Cortex of kidney (tissue), 1 donor: ENCODE measurements around the gene FN3KRP.

Experiments used
- DNase-seq: peaks from one replicate; lab custom pipeline; 2025; lab: John Stamatoyannopoulos, UW

FN3KRP gene

GRCh38 chr17:82716203-82717010 lies at the start of gene FN3KRP:
Gene FN3KRP, plus strand, starts transcription at chr17:82716706. Its CDS starts 50 bp downstream, at chr17:82716756.
- DNase-seq, result no peak

- no peak for DNase-seq
These were observed 49.4 kb upstream of the FN3KRP start for GRCh38 chr17:82666931-82667667.

- DNase-seq, result no peak
These were observed 48.9 kb upstream of the FN3KRP start for GRCh38 chr17:82667668-82668000.

- no peak for DNase-seq
These were observed 48.4 kb upstream of the FN3KRP start for GRCh38 chr17:82668024-82668630.

GRCh38 chr17:82668631-82669099 lies 47.8 kb upstream of the FN3KRP start:
- DNase-seq, result no peak

GRCh38 chr17:82670661-82671450 lies 45.6 kb upstream of the FN3KRP start:
- no peak for DNase-seq

- no peak for DNase-seq
These were observed 41.6 kb upstream of the FN3KRP start for GRCh38 chr17:82674656-82675475.

- no peak for DNase-seq
These were observed 40.8 kb upstream of the FN3KRP start for GRCh38 chr17:82675476-82676245.

GRCh38 chr17:82677353-82677925 lies 39.1 kb upstream of the FN3KRP start:
- DNase-seq, result no peak

GRCh38 chr17:82678265-82678891 lies 38.1 kb upstream of the FN3KRP start:
- DNase-seq, result no peak

- DNase-seq, result no peak
These were observed 36.7 kb upstream of the FN3KRP start for GRCh38 chr17:82679586-82680465.

GRCh38 chr17:82681547-82681946 lies 35.0 kb upstream of the FN3KRP start:
- no peak for DNase-seq

GRCh38 chr17:82683534-82683933 lies 33.0 kb upstream of the FN3KRP start:
- no peak for DNase-seq

- no peak for DNase-seq
These were observed 32.2 kb upstream of the FN3KRP start for GRCh38 chr17:82684228-82684841.

- no peak for DNase-seq
These were observed 31.2 kb upstream of the FN3KRP start for GRCh38 chr17:82685291-82685690.

- DNase-seq, result no peak
These were observed 29.9 kb upstream of the FN3KRP start for GRCh38 chr17:82686366-82687324.

GRCh38 chr17:82687375-82687861 lies 29.1 kb upstream of the FN3KRP start:
- DNase-seq, result no peak
